HepG2 (cell line): ENCODE measurements around the gene PFKP. TPM values are rescaled to one million over a fixed set of nuclear protein-coding genes. Genes with fewer than 3 reads are reported as not detected.

Experiments used
- EP300 ChIP-seq, 3 experiments: sonication (generic) in 1 of 3; formaldehyde crosslinking in 1 of 3; IDR thresholded peaks; 2 replicates each; pipeline versions ENCODE4 v1.5.1 to v1.6.1; 2011 to 2020; ENCODE audit warnings: low read depth in 2 of 3, low read length in 2 of 3, borderline replicate concordance in 1 of 3, improper control_type of control experiment in 1 of 3, mild to moderate bottlenecking in 1 of 3, missing genetic modification reagents in 1 of 3, moderate library complexity in 1 of 3
- KLF11 ChIP-seq: IDR thresholded peaks from 2 replicates; pipeline ENCODE4 v1.6.1; 2016; ENCODE audit warnings: missing compliant biosample characterization
- NBN ChIP-seq: fragments of 450-650 bp; conservative IDR thresholded peaks from 2 replicates; pipeline ENCODE4 v1.6.1; 2017
- NFKBIZ ChIP-seq: IDR thresholded peaks from 2 replicates; pipeline ENCODE4 v1.6.1; 2018; ENCODE audit warnings: missing genetic modification reagents, missing compliant biosample characterization
- SAFB2 ChIP-seq: sonication (generic); formaldehyde crosslinking; IDR thresholded peaks from 2 replicates; pipeline ENCODE4 v1.5.1; 2020; ENCODE audit warnings: missing genetic modification reagents, low read depth, mild to moderate bottlenecking, borderline replicate concordance
- TAF1 ChIP-seq: sonication (generic); formaldehyde crosslinking; IDR thresholded peaks from 2 replicates; pipeline ENCODE4 v1.4.0; 2020; ENCODE audit warnings: missing genetic modification reagents
- TCF7 ChIP-seq: sonication (generic); IDR thresholded peaks from 2 replicates; pipeline ENCODE4 v1.6.1; 2016; ENCODE audit warnings: antibody characterized with exemption, low read depth
- ZNF782 ChIP-seq: sonication (generic); formaldehyde crosslinking; IDR thresholded peaks from 2 replicates; pipeline ENCODE4 v1.4.0; 2020; ENCODE audit warnings: missing genetic modification reagents, mild to moderate bottlenecking, borderline replicate concordance
- polyA plus RNA-seq, 8 experiments: library from polyadenylated mRNA; depleted of rRNA in 3 of 8; stranded (reverse) in 7 of 8; unstranded in 1 of 8; fragments of >200 nt; fragmentation: Illumina TruSeq in 4 of 8; extraction: Trizol in 4 of 8; gene quantifications; 2 replicates each; pipeline versions ENCODE4 v1.2.1 to v1.2.3, GENCODE V29; 2011 to 2016; ENCODE audit warnings: low read depth in 4 of 8, missing spikeins in 1 of 8, mixed read lengths in 1 of 8; ENCODE audit not compliant: insufficient read depth in 1 of 8
- total RNA-seq, 5 experiments: library from RNA; depleted of rRNA; stranded (reverse); fragments of >200 nt; fragmentation: Illumina TruSeq; extraction: Trizol; gene quantifications; 2 replicates each; pipeline ENCODE4 v1.2.3, GENCODE V29; 2016; ENCODE audit warnings: low read depth in 1 of 5
- TF ChIP-seq, protein P1 (sequence below): sonication (generic); formaldehyde crosslinking; IDR thresholded peaks from 2 replicates; pipeline ENCODE4 v1.4.0; 2020; ENCODE audit warnings: missing genetic modification reagents, borderline replicate concordance
- TF ChIP-seq, protein P2 (sequence below): sonication (generic); formaldehyde crosslinking; IDR thresholded peaks from 2 replicates; pipeline ENCODE4 v1.8.1; 2022; ENCODE audit warnings: low read depth, mild to moderate bottlenecking, missing genetic modification reagents
- TF ChIP-seq, protein P3 (sequence below): sonication (generic); formaldehyde crosslinking; IDR thresholded peaks from 2 replicates; pipeline ENCODE4 v1.4.0; 2020; ENCODE audit warnings: missing genetic modification reagents, borderline replicate concordance
- TF ChIP-seq, protein P4 (sequence below): sonication (generic); formaldehyde crosslinking; conservative IDR thresholded peaks from 2 replicates; pipeline ENCODE4 v1.5.0; 2020; ENCODE audit warnings: missing genetic modification reagents
- TF ChIP-seq, protein P5 (sequence below): sonication (generic); formaldehyde crosslinking; IDR thresholded peaks from 2 replicates; pipeline ENCODE4 v1.4.0; 2020; ENCODE audit warnings: missing genetic modification reagents, borderline replicate concordance

The PFKP gene
- total and polyA plus RNA-seq, 2 of the 13 experiments (the other 11 are each of a cell fraction or from before 2014, with no cell fraction given): 0.80 to 2.4 TPM

DNA sequence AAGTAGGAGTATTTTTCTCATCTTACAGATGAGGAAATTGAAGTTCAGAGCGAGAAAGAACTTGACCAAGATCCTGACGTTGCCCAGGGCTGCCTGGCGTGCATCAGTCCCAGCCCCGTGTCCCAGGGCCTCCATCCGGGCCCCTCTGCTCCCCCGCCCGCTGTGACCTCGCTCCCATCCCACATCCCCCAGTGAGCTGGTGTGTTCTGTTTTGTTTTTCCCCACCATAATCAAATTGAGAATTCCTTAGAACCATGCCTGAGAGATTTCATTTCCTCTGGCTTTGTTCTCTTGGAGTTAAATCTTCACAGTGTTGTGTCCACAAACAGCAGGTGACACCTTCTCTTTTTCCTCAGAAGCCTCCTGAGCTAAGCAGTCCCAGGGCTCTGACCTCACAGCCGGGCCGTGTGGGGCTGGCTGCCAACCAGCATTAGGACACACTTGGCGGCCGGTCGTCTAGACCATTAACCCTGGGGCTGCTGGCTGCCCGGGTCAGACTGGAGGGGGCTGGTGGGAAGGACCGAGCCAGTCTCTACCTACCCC is 44.3 kb downstream of the PFKP start (continued):
- TF ChIP-seq, protein P1, sequence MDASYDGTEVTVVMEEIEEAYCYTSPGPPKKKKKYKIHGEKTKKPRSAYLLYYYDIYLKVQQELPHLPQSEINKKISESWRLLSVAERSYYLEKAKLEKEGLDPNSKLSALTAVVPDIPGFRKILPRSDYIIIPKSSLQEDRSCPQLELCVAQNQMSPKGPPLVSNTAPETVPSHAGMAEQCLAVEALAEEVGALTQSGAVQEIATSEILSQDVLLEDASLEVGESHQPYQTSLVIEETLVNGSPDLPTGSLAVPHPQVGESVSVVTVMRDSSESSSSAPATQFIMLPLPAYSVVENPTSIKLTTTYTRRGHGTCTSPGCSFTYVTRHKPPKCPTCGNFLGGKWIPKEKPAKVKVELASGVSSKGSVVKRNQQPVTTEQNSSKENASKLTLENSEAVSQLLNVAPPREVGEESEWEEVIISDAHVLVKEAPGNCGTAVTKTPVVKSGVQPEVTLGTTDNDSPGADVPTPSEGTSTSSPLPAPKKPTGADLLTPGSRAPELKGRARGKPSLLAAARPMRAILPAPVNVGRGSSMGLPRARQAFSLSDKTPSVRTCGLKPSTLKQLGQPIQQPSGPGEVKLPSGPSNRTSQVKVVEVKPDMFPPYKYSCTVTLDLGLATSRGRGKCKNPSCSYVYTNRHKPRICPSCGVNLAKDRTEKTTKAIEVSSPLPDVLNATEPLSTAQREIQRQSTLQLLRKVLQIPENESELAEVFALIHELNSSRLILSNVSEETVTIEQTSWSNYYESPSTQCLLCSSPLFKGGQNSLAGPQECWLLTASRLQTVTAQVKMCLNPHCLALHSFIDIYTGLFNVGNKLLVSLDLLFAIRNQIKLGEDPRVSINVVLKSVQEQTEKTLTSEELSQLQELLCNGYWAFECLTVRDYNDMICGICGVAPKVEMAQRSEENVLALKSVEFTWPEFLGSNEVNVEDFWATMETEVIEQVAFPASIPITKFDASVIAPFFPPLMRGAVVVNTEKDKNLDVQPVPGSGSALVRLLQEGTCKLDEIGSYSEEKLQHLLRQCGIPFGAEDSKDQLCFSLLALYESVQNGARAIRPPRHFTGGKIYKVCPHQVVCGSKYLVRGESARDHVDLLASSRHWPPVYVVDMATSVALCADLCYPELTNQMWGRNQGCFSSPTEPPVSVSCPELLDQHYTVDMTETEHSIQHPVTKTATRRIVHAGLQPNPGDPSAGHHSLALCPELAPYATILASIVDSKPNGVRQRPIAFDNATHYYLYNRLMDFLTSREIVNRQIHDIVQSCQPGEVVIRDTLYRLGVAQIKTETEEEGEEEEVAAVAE (CRISPR knock-in tag): no peak
- TF ChIP-seq, protein P2, sequence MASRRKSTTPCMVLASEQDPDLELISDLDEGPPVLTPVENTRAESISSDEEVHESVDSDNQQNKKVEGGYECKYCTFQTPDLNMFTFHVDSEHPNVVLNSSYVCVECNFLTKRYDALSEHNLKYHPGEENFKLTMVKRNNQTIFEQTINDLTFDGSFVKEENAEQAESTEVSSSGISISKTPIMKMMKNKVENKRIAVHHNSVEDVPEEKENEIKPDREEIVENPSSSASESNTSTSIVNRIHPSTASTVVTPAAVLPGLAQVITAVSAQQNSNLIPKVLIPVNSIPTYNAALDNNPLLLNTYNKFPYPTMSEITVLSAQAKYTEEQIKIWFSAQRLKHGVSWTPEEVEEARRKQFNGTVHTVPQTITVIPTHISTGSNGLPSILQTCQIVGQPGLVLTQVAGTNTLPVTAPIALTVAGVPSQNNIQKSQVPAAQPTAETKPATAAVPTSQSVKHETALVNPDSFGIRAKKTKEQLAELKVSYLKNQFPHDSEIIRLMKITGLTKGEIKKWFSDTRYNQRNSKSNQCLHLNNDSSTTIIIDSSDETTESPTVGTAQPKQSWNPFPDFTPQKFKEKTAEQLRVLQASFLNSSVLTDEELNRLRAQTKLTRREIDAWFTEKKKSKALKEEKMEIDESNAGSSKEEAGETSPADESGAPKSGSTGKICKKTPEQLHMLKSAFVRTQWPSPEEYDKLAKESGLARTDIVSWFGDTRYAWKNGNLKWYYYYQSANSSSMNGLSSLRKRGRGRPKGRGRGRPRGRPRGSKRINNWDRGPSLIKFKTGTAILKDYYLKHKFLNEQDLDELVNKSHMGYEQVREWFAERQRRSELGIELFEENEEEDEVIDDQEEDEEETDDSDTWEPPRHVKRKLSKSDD (CRISPR knock-in tag): no peak
- TF ChIP-seq TCF7: no peak
- TF ChIP-seq, protein P3, sequence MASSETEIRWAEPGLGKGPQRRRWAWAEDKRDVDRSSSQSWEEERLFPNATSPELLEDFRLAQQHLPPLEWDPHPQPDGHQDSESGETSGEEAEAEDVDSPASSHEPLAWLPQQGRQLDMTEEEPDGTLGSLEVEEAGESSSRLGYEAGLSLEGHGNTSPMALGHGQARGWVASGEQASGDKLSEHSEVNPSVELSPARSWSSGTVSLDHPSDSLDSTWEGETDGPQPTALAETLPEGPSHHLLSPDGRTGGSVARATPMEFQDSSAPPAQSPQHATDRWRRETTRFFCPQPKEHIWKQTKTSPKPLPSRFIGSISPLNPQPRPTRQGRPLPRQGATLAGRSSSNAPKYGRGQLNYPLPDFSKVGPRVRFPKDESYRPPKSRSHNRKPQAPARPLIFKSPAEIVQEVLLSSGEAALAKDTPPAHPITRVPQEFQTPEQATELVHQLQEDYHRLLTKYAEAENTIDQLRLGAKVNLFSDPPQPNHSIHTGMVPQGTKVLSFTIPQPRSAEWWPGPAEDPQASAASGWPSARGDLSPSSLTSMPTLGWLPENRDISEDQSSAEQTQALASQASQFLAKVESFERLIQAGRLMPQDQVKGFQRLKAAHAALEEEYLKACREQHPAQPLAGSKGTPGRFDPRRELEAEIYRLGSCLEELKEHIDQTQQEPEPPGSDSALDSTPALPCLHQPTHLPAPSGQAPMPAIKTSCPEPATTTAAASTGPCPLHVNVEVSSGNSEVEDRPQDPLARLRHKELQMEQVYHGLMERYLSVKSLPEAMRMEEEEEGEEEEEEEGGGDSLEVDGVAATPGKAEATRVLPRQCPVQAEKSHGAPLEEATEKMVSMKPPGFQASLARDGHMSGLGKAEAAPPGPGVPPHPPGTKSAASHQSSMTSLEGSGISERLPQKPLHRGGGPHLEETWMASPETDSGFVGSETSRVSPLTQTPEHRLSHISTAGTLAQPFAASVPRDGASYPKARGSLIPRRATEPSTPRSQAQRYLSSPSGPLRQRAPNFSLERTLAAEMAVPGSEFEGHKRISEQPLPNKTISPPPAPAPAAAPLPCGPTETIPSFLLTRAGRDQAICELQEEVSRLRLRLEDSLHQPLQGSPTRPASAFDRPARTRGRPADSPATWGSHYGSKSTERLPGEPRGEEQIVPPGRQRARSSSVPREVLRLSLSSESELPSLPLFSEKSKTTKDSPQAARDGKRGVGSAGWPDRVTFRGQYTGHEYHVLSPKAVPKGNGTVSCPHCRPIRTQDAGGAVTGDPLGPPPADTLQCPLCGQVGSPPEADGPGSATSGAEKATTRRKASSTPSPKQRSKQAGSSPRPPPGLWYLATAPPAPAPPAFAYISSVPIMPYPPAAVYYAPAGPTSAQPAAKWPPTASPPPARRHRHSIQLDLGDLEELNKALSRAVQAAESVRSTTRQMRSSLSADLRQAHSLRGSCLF (CRISPR knock-in tag): no peak
- TF ChIP-seq ZNF782 (CRISPR knock-in tag): no peak
- no peak for TF ChIP-seq NBN
- TF ChIP-seq, protein P4, sequence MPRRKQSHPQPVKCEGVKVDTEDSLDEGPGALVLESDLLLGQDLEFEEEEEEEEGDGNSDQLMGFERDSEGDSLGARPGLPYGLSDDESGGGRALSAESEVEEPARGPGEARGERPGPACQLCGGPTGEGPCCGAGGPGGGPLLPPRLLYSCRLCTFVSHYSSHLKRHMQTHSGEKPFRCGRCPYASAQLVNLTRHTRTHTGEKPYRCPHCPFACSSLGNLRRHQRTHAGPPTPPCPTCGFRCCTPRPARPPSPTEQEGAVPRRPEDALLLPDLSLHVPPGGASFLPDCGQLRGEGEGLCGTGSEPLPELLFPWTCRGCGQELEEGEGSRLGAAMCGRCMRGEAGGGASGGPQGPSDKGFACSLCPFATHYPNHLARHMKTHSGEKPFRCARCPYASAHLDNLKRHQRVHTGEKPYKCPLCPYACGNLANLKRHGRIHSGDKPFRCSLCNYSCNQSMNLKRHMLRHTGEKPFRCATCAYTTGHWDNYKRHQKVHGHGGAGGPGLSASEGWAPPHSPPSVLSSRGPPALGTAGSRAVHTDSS: no peak
- no peak for TF ChIP-seq NFKBIZ (CRISPR knock-in tag)
- no peak for TF ChIP-seq SAFB2 (CRISPR knock-in tag)
- TF ChIP-seq, protein P5, sequence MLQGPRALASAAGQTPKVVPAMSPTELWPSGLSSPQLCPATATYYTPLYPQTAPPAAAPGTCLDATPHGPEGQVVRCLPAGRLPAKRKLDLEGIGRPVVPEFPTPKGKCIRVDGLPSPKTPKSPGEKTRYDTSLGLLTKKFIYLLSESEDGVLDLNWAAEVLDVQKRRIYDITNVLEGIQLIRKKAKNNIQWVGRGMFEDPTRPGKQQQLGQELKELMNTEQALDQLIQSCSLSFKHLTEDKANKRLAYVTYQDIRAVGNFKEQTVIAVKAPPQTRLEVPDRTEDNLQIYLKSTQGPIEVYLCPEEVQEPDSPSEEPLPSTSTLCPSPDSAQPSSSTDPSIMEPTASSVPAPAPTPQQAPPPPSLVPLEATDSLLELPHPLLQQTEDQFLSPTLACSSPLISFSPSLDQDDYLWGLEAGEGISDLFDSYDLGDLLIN: no peak
- TF ChIP-seq KLF11: no peak
- no peak for TF ChIP-seq TAF1 (CRISPR knock-in tag)
- no peak for TF ChIP-seq EP300 (IDR thresholded peaks at IDR 0.05; ENCODE audit: low read depth in 2 of 2, low read length in 2 of 2)
- TF ChIP-seq EP300 (CRISPR knock-in tag; IDR thresholded peaks at IDR 0.05; ENCODE audit: borderline replicate concordance): no peak
